Fibroblast of lung (primary cell): ENCODE results near the gene CTDP1.

ENCODE experiments used
- EZH2 ChIP-seq: IDR thresholded peaks from 2 replicates; pipeline ENCODE4 v1.5.1; 2012; ENCODE audit warnings: low read length, control low read depth, mild to moderate bottlenecking; ENCODE audit errors: missing control alignments
- TF ChIP-seq, protein P1 (sequence below), 2 donors: IDR thresholded peaks in 1 of 2; conservative IDR thresholded peaks in 1 of 2; 1 replicate in 1 of 2; 2 replicates in 1 of 2; pipeline ENCODE4 v1.5.1; 2011 to 2012; ENCODE audit warnings: low read length in 2 of 2, control low read depth in 1 of 2, inconsistent platforms in 1 of 2, low read depth in 1 of 2, mild to moderate bottlenecking in 1 of 2

DNA sequence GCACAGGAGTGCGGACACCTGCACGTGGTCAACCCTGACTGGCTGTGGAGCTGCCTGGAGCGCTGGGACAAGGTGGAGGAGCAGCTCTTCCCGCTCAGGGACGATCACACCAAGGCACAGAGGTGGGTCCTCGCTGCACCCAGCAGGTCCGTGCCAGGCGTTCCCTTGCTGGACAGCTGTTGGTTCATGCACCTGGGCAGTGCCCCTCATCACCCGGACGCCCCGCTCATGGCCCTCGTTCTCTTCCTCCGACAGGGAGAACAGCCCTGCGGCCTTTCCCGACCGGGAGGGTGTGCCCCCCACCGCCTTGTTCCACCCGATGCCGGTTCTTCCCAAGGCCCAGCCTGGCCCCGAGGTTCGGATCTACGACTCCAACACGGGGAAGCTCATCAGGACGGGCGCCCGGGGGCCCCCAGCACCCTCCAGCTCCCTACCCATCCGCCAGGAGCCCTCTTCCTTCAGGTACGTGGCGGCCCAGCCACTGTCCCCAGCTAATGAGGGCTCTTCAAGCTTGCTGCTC lies 38.0 kb downstream of the CTDP1 start:
- TF ChIP-seq, protein P1, sequence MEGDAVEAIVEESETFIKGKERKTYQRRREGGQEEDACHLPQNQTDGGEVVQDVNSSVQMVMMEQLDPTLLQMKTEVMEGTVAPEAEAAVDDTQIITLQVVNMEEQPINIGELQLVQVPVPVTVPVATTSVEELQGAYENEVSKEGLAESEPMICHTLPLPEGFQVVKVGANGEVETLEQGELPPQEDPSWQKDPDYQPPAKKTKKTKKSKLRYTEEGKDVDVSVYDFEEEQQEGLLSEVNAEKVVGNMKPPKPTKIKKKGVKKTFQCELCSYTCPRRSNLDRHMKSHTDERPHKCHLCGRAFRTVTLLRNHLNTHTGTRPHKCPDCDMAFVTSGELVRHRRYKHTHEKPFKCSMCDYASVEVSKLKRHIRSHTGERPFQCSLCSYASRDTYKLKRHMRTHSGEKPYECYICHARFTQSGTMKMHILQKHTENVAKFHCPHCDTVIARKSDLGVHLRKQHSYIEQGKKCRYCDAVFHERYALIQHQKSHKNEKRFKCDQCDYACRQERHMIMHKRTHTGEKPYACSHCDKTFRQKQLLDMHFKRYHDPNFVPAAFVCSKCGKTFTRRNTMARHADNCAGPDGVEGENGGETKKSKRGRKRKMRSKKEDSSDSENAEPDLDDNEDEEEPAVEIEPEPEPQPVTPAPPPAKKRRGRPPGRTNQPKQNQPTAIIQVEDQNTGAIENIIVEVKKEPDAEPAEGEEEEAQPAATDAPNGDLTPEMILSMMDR (conservative IDR thresholded peaks at IDR 0.05 in 1 of 2, IDR thresholded peaks at IDR 0.05 in 1 of 2; ENCODE audit: low read depth in 1 of 2, low read length in 2 of 2): no peak
- TF ChIP-seq EZH2: no peak
